ENCODE measurements around the gene HLA-DOA. TPM values are rescaled to one million over a fixed set of nuclear protein-coding genes. Genes with fewer than 3 reads are reported as not detected.

Gene HLA-DOA
- total RNA-seq, 1 experiment from 2014 or later, result not detected

DNA sequence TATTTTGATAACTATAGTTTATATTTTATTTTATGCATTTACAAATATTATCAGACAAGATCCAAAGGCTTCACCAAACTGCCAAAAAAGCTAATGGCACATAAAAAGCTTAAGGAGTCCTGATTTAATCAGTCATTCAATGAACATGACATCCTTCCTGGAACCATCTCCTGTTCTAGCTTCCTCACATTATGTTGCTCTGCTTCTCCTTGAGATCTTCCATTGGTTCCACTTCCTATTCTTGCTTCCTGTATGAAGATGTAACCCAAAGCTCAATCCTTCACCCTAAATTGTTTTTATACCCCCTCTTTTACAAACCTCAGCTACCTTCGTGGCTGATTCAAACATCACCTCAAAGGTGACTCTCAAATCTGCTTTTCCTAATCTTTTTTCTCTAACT, 45.5 kb downstream of the HLA-DOA start:
- Histone ChIP-seq H4K20me1 (ENCODE audit: low read length) (no peaks in the 10 kb centered on the region), H3F3A (ENCODE audit: low read length, unreplicated experiment) (no peaks in the 10 kb centered on the region), H3K27me3 (ENCODE audit: low read length) (no peaks in the 10 kb centered on the region), H3K9me2 (replicated peaks; ENCODE audit: low read length) (no peaks in the 10 kb centered on the region), H3K4me3 (ENCODE audit: low read length) (no peak overlapping the region), H3K36me3 (ENCODE audit: low read depth, low read length) (no peaks in the 10 kb centered on the region), H2AFZ (ENCODE audit: low read length) (no peak overlapping the region), H3K4me1 (ENCODE audit: insufficient read depth, low read length) (peaks cover 18% of the 10 kb centered on the region), H3K27ac (ENCODE audit: low read length) (no peak overlapping the region), H3K9me3 (ENCODE audit: low read length) (no peaks in the 10 kb centered on the region), H3K79me2 (ENCODE audit: low read length) (peaks cover 19% of the 10 kb centered on the region), H3K4me2 (ENCODE audit: low read length) (no peak overlapping the region), H3K9ac (ENCODE audit: low read length) (no peak overlapping the region)
- ATAC-seq, result no peak
- ChIA-PET POLR2A (ENCODE audit: unreplicated experiment) (no interaction called here), CTCF (interaction anchor here (1.5 kb wide), 1 partner anchor 21 kb away, joined by 7 read pairs; no protein-coding TSS in a partner anchor)
- intact Hi-C loops (cut with micrococcal nuclease), result no loop called here
- DNase-seq, result no peak
- no TSS peak for BruUV-seq (replicated peaks)
- no peak for TF ChIP-seq EZH2phosphoT487 (IDR thresholded peaks at IDR 0.05; ENCODE audit: borderline replicate concordance, low read length)
- TF ChIP-seq, protein P1, sequence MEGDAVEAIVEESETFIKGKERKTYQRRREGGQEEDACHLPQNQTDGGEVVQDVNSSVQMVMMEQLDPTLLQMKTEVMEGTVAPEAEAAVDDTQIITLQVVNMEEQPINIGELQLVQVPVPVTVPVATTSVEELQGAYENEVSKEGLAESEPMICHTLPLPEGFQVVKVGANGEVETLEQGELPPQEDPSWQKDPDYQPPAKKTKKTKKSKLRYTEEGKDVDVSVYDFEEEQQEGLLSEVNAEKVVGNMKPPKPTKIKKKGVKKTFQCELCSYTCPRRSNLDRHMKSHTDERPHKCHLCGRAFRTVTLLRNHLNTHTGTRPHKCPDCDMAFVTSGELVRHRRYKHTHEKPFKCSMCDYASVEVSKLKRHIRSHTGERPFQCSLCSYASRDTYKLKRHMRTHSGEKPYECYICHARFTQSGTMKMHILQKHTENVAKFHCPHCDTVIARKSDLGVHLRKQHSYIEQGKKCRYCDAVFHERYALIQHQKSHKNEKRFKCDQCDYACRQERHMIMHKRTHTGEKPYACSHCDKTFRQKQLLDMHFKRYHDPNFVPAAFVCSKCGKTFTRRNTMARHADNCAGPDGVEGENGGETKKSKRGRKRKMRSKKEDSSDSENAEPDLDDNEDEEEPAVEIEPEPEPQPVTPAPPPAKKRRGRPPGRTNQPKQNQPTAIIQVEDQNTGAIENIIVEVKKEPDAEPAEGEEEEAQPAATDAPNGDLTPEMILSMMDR (conservative IDR thresholded peaks at IDR 0.05; ENCODE audit: low read depth, low read length), result no peak
- no peak for TF ChIP-seq EZH2 (IDR thresholded peaks at IDR 0.05; ENCODE audit: low read length, unreplicated experiment)

DNA sequence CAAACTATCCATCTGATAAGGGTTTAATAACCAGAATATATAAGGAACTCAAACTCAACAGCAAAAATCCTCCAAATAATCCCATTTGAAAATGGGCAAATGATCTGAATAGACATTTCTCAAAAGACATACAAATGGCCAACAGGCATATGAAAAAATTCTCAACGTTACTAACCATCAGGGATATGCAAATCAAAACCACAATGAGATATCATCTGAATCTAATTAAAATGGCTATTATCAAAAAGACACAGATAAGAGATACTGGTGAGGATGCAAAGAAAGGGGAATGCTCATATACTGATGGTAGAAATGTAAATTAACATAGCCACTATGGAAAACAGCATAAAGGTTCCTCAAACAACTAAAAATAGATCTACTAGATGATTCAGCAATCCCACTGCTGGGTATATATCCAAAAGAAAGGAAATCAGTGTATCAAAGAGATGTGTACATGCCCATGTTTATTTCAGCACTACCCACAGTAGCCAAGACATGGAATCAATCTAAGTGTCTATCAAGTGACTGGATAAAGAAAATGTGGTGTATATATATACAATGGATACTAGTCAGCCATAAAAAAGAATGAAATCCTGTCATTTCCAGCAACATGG, 47.1 kb downstream of the HLA-DOA start:
- TF ChIP-seq, protein P1 (conservative IDR thresholded peaks at IDR 0.05; ENCODE audit: low read depth, low read length), result no peak
- no peak for TF ChIP-seq EZH2 (IDR thresholded peaks at IDR 0.05; ENCODE audit: low read length, unreplicated experiment)
- TF ChIP-seq EZH2phosphoT487 (IDR thresholded peaks at IDR 0.05; ENCODE audit: borderline replicate concordance, low read length), result no peak
- H3K9me3 ChIP-seq (ENCODE audit: low read length), result no peaks in the 10 kb centered on the region
- no TSS peak for BruUV-seq (replicated peaks)
- H3K9ac ChIP-seq (ENCODE audit: low read length), result no peak overlapping the region
- no peaks in the 10 kb centered on the region for H3K27me3 ChIP-seq (ENCODE audit: low read length)
- H3K27ac ChIP-seq (ENCODE audit: low read length), result no peak overlapping the region
- peaks cover 9% of the 10 kb centered on the region for H3K79me2 ChIP-seq (ENCODE audit: low read length)
- CTCF ChIA-PET, result no interaction called here
- H2AFZ ChIP-seq (ENCODE audit: low read length), result no peak overlapping the region
- H3K4me3 ChIP-seq (ENCODE audit: low read length), result no peak overlapping the region
- ATAC-seq, result no peak
- intact Hi-C loops (cut with micrococcal nuclease), result no loop called here
- H3K4me2 ChIP-seq (ENCODE audit: low read length), result no peak overlapping the region
- no peaks in the 10 kb centered on the region for H3K9me2 ChIP-seq (replicated peaks; ENCODE audit: low read length)
- POLR2A ChIA-PET (ENCODE audit: unreplicated experiment), result interaction anchor here (0.6 kb wide), 1 partner anchor 69 kb away, joined by 3 read pairs; no protein-coding TSS in a partner anchor
- H3K36me3 ChIP-seq (ENCODE audit: low read depth, low read length), result no peaks in the 10 kb centered on the region
- no peaks in the 10 kb centered on the region for H3F3A ChIP-seq (ENCODE audit: low read length, unreplicated experiment)
- no peaks in the 10 kb centered on the region for H4K20me1 ChIP-seq (ENCODE audit: low read length)
- peaks cover 9% of the 10 kb centered on the region for H3K4me1 ChIP-seq (ENCODE audit: insufficient read depth, low read length)
- DNase-seq, result no peak

DNA sequence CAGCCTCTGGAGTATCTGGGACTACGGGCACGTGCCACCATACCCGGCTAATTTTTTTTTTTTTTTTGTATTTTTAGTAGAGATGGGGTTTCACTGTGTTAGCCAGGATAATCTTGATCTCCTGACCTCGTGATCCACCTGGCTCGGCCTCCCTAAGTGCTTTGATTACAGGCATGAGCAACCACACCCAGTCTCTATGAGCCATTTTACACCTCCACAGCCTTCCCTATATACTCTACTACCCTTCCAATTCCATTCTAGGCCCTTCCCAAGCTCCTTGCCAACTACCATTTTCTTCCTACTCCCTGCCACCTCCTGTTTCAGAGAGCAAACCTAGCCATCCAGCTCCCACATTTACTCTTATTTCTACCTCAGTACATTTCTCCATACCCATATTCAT, 48.8 kb downstream of the HLA-DOA start:
- BruUV-seq (replicated peaks), result no TSS peak
- Histone ChIP-seq H3K27me3 (ENCODE audit: low read length) (no peaks in the 10 kb centered on the region), H3K79me2 (ENCODE audit: low read length) (no peaks in the 10 kb centered on the region), H3K9ac (ENCODE audit: low read length) (no peak overlapping the region), H3K9me2 (replicated peaks; ENCODE audit: low read length) (no peaks in the 10 kb centered on the region), H3K27ac (ENCODE audit: low read length) (no peak overlapping the region), H2AFZ (ENCODE audit: low read length) (no peak overlapping the region), H3K36me3 (ENCODE audit: low read depth, low read length) (no peaks in the 10 kb centered on the region), H3K9me3 (ENCODE audit: low read length) (no peaks in the 10 kb centered on the region), H3K4me2 (ENCODE audit: low read length) (no peak overlapping the region), H3K4me3 (ENCODE audit: low read length) (no peak overlapping the region), H3K4me1 (ENCODE audit: insufficient read depth, low read length) (no peaks in the 10 kb centered on the region), H4K20me1 (ENCODE audit: low read length) (no peaks in the 10 kb centered on the region), H3F3A (ENCODE audit: low read length, unreplicated experiment) (no peaks in the 10 kb centered on the region)
- ATAC-seq (no peak), DNase-seq (no peak)
- ChIA-PET CTCF (no interaction called here), POLR2A (ENCODE audit: unreplicated experiment) (no interaction called here)
- intact Hi-C loops (cut with micrococcal nuclease), result no loop called here
- no peak for TF ChIP-seq EZH2phosphoT487 (IDR thresholded peaks at IDR 0.05; ENCODE audit: borderline replicate concordance, low read length)
- TF ChIP-seq, protein P1 (conservative IDR thresholded peaks at IDR 0.05; ENCODE audit: low read depth, low read length), result no peak
- TF ChIP-seq EZH2 (IDR thresholded peaks at IDR 0.05; ENCODE audit: low read length, unreplicated experiment), result no peak

Measured in PC-3 (cell line).